Prostate gland (tissue), 2 donors: ENCODE data around the gene GGTLC2. TPM values are rescaled to one million over a fixed set of nuclear protein-coding genes. Genes with fewer than 3 reads are reported as not detected.

Experiments
- DNase-seq: peaks from one replicate; pipeline ENCODE4 v3.0.0-alpha.2; 2019; ENCODE audit warnings: low spot score
- H3K27ac ChIP-seq, 2 donors: fragments of 200-600 bp; sonication (generic); 2 replicates each; pipeline ENCODE4 v1.5.1; 2017 to 2019
- H3K27me3 ChIP-seq: fragments of 200-600 bp; sonication (generic); replicated peaks from 2 replicates; pipeline ENCODE4 v1.5.1; 2019; ENCODE audit not compliant: insufficient read depth
- H3K36me3 ChIP-seq, 2 donors: fragments of 200-600 bp; sonication (generic); 1 replicate in 1 of 2; 2 replicates in 1 of 2; pipeline versions ENCODE4 v1.5.1 to v1.8.1; 2017 to 2019
- H3K4me1 ChIP-seq: fragments of 200-600 bp; sonication (generic); replicated peaks from 2 replicates; pipeline ENCODE4 v1.5.1; 2019
- H3K4me3 ChIP-seq, 2 donors: fragments of 200-600 bp; sonication (generic); 2 replicates each; pipeline ENCODE4 v1.5.1; 2017 to 2019
- H3K9me3 ChIP-seq: fragments of 200-600 bp; sonication (generic); 2 replicates; pipeline ENCODE4 v1.5.1; 2017
- CTCF ChIP-seq, 4 experiments: fragments of 200-600 bp in 2 of 4; fragments of 450-650 bp in 2 of 4; sonication (generic) in 2 of 4; IDR thresholded peaks; 1 replicate in 3 of 4; 2 replicates in 1 of 4; pipeline ENCODE4 v1.5.1; 2016 to 2019; ENCODE audit warnings: antibody characterized with exemption in 4 of 4, mild to moderate bottlenecking in 2 of 4, moderate library complexity in 2 of 4
- POLR2A ChIP-seq: fragments of 450-650 bp; IDR thresholded peaks from one replicate; pipeline ENCODE4 v1.6.1; 2016; ENCODE audit warnings: antibody characterized with exemption, mild to moderate bottlenecking
- POLR2AphosphoS5 ChIP-seq: sonication (generic); formaldehyde crosslinking; IDR thresholded peaks from one replicate; pipeline ENCODE4 v1.6.1; 2017; ENCODE audit warnings: antibody characterized with exemption
- WGBS: methylation state at CpG from one replicate; pipeline ENCODE4 v1.1.5; 2018; 5-methylcytosine and 5-hydroxymethylcytosine counted together
- intact Hi-C: fragments of 100-400 bp; cut with DNase I; formaldehyde crosslinking; loops from one replicate; pipeline ENCODE4 v1.14.2; 2022
- small RNA-seq, 2 donors: library from RNA; depleted of rRNA; stranded (forward); fragments of <200 nt; gene quantifications; one replicate each; pipeline ENCODE3, GENCODE V24; 2016
- total RNA-seq, 2 donors: library from RNA; depleted of rRNA; stranded (reverse); fragments of >200 nt; gene quantifications; one replicate each; pipeline ENCODE4 v1.1.0, GENCODE V29; 2016

GGTLC2 gene
- total RNA-seq, 2 donors from 2014 or later = 1.4 TPM; not detected in 1

GRCh38 chr22:22692707-22693530 lies 48.5 kb downstream of the GGTLC2 start:
- H3K4me3 ChIP-seq = no peak overlapping the region
- TF ChIP-seq POLR2AphosphoS5 = no peak
- peak; percentile 28 to 63 (median 48) for TF ChIP-seq CTCF (IDR thresholded peaks at IDR 0.05)
- intact Hi-C loops = no loop called here
- no peak overlapping the region for H3K27ac ChIP-seq
- WGBS = 26% methylated on average over 8 of the region's 8 CpGs
- peak; percentile 17 for DNase-seq
- H3K4me1 ChIP-seq = no peaks in the 10 kb centered on the region
- H3K36me3 ChIP-seq = no peaks in the 10 kb centered on the region
- H3K27me3 ChIP-seq = no peaks in the 10 kb centered on the region
- no peaks in the 10 kb centered on the region for H3K9me3 ChIP-seq

GRCh38 chr22:22693531-22693884 lies 49.1 kb downstream of the GGTLC2 start:
- H3K36me3 ChIP-seq = no peaks in the 10 kb centered on the region
- H3K9me3 ChIP-seq = no peaks in the 10 kb centered on the region
- H3K27ac ChIP-seq = no peak overlapping the region
- WGBS = 89% methylated on average over 2 of the region's 2 CpGs
- no peaks in the 10 kb centered on the region for H3K4me1 ChIP-seq
- TF ChIP-seq CTCF (IDR thresholded peaks at IDR 0.05) = no peak
- TF ChIP-seq POLR2A = no peak
- TF ChIP-seq POLR2AphosphoS5 = no peak
- no peak overlapping the region for H3K4me3 ChIP-seq
- H3K27me3 ChIP-seq = no peaks in the 10 kb centered on the region
- no peak for DNase-seq
- intact Hi-C loops = no loop called here

GRCh38 chr22:22694106-22694505 lies 49.7 kb downstream of the GGTLC2 start:
- Histone ChIP-seq H3K4me3 (no peak overlapping the region), H3K36me3 (no peaks in the 10 kb centered on the region), H3K4me1 (no peaks in the 10 kb centered on the region), H3K9me3 (no peaks in the 10 kb centered on the region), H3K27ac (no peak overlapping the region), H3K27me3 (no peaks in the 10 kb centered on the region)
- no peak for DNase-seq
- WGBS = 62% methylated on average over 1 of the region's 1 CpG
- TF ChIP-seq CTCF (IDR thresholded peaks at IDR 0.05) = no peak
- TF ChIP-seq POLR2A = no peak
- TF ChIP-seq POLR2AphosphoS5 = no peak
- intact Hi-C loops = no loop called here

- Histone ChIP-seq H3K27me3 (no peaks in the 10 kb centered on the region), H3K36me3 (no peaks in the 10 kb centered on the region), H3K4me1 (no peaks in the 10 kb centered on the region), H3K27ac (no peak overlapping the region), H3K9me3 (no peaks in the 10 kb centered on the region), H3K4me3 (no peak overlapping the region)
- intact Hi-C loops = no loop called here
- 85% methylated on average over 5 of the region's 5 CpGs for WGBS
- no peak for TF ChIP-seq POLR2AphosphoS5
- no peak for TF ChIP-seq POLR2A
- no peak for TF ChIP-seq CTCF (IDR thresholded peaks at IDR 0.05)
- no peak for DNase-seq
Observed at GRCh38 chr22:22696104-22696503, 51.7 kb downstream of the GGTLC2 start.

Small RNAs within 50 kb of the gene (small RNA-seq; reads per million reads assigned to genes)
- gene AC244250.2 (0 reads per million in 2 donors), gene IGLV3-29 (0 reads per million in 2 donors), gene IGLVVI-25-1 (0 reads per million in 2 donors)

Other genes with a start within 250 kb of the GGTLC2 start
- 10 to 100 TPM in 1 of 2 donors, under 1 TPM in 1; 0.50 to 33.9 TPM for gene ZNF280B, start 135.9 kb upstream of the GGTLC2 start, total RNA-seq
- not detected for gene ZNF280A, start 124.3 kb upstream of the GGTLC2 start, total RNA-seq
- gene PRAME, start 85.3 kb upstream of the GGTLC2 start, total RNA-seq = 100 to 1,000 TPM in 1 of 2 donors, not detected in 1; 103 TPM
- gene IGLL5, start 243.2 kb downstream of the GGTLC2 start, total RNA-seq = not detected